ENCODE measurements around the gene PLEKHA6. TPM values are rescaled to one million over a fixed set of nuclear protein-coding genes. Genes with fewer than 3 reads are reported as not detected.

PLEKHA6 gene
- total and polyA plus RNA-seq, 2 of the 8 experiments (the other 6 are each of a cell fraction or from before 2014, with no cell fraction given) = 4.8 to 20.2 TPM

GRCh38 chr1:204345941-204346645 lies 13.6 kb downstream of the PLEKHA6 start (continued):
- no peak for TF ChIP-seq CHD2 (IDR thresholded peaks at IDR 0.05; ENCODE audit: low read length)
- no peak for TF ChIP-seq CTBP2 (IDR thresholded peaks at IDR 0.05; ENCODE audit: borderline replicate concordance, insufficient read depth, insufficient read length, low read length)
